Heart left ventricle (tissue), 16 donors: ENCODE data around the gene MYO15B. TPM values are rescaled to one million over a fixed set of nuclear protein-coding genes. Genes with fewer than 3 reads are reported as not detected.

Experiments used
- ATAC-seq, 4 donors: fragments of 200-7000 bp; cut with Tn5 transposase; one replicate each; pipeline ENCODE4 v1.9.1; 2020 to 2022; ENCODE audit warnings: moderate library complexity in 4 of 4, mild to moderate bottlenecking in 3 of 4, moderate number of reproducible peaks in 1 of 4
- DNase-seq, 5 donors: peaks; one replicate each; pipeline ENCODE4 v3.0.0-alpha.2; 2020
- H3K27ac ChIP-seq, 12 donors: fragments of 200-600 bp; sonication (generic) in 4 of 12; one replicate each; pipeline versions ENCODE4 v1.5.0 to v1.8.0; 2016 to 2022; ENCODE audit warnings: mild to moderate bottlenecking in 2 of 12
- H3K27me3 ChIP-seq, 9 donors: fragments of 200-600 bp; sonication (generic) in 2 of 9; one replicate each; pipeline versions ENCODE4 v1.5.1 to v1.8.0; 2016 to 2022; ENCODE audit warnings: mild to moderate bottlenecking in 3 of 9
- H3K36me3 ChIP-seq, 9 donors: fragments of 200-600 bp; sonication (generic) in 2 of 9; one replicate each; pipeline versions ENCODE4 v1.5.0 to v1.8.0; 2018 to 2022; ENCODE audit warnings: mild to moderate bottlenecking in 2 of 9
- H3K4me1 ChIP-seq, 12 donors: fragments of 200-600 bp; sonication (generic) in 4 of 12; one replicate each; pipeline versions ENCODE4 v1.5.0 to v1.8.0; 2016 to 2022; ENCODE audit warnings: mild to moderate bottlenecking in 3 of 12
- H3K4me3 ChIP-seq, 12 donors: fragments of 200-600 bp; sonication (generic) in 4 of 12; one replicate each; pipeline versions ENCODE4 v1.5.0 to v1.8.0; 2017 to 2022; ENCODE audit warnings: mild to moderate bottlenecking in 9 of 12, moderate library complexity in 4 of 12
- H3K9me3 ChIP-seq, 12 donors: fragments of 200-600 bp; sonication (generic) in 4 of 12; one replicate each; pipeline versions ENCODE4 v1.5.0 to v1.8.0; 2016 to 2022; ENCODE audit warnings: mild to moderate bottlenecking in 1 of 12
- POLR2A ChIP-seq, 2 donors: fragments of 450-650 bp; IDR thresholded peaks; one replicate each; pipeline ENCODE4 v1.6.1; 2017; ENCODE audit warnings: antibody characterized with exemption in 2 of 2, mild to moderate bottlenecking in 2 of 2, moderate library complexity in 2 of 2
- WGBS, 4 donors: extraction: QIAGEN DNeasy Blood & Tissue Kit in 2 of 4; methylation state at CpG; one replicate each; pipeline versions ENCODE4 v1.1.5 to v1.1.7; 2013 to 2018; 5-methylcytosine and 5-hydroxymethylcytosine counted together
- intact Hi-C, 10 donors: fragments of 100-400 bp; cut with DNase I; formaldehyde crosslinking; loops; one replicate each; pipeline versions ENCODE4 v1.11.1 to v1.14.2; 2022
- polyA plus RNA-seq, 2 donors: library from polyadenylated mRNA; stranded (reverse); fragments of 200-250 nt; gene quantifications; one replicate each; pipeline ENCODE4 v1.2.3, GENCODE V29; 2013
- total RNA-seq, 9 donors: library from RNA; depleted of rRNA in 2 of 9; stranded (reverse); fragments of >200 nt in 2 of 9; fragmentation: NEBNext Ultra II Directional in 3 of 9; extraction: Animal tissue kit (Norgen Biotek cat#: 25700) in 3 of 9; gene quantifications; one replicate each; pipeline versions ENCODE4 v1.1.0 to v1.2.4, GENCODE V29; 2016 to 2023
- TF ChIP-seq, protein P1 (sequence below), 12 donors: fragments of 200-600 bp; sonication (generic) in 4 of 12; IDR thresholded peaks; one replicate each; pipeline versions ENCODE4 v1.5.0 to v1.8.0; 2018 to 2022; ENCODE audit warnings: antibody characterized with exemption in 12 of 12, mild to moderate bottlenecking in 5 of 12
- donor health status: ischemic (EF 13 %, LVEDD 7.1; RV severe dilation, severe dysfunction).
- donor health status: healthy with polysubstance abuse.
- donor health status: DM: no; HTN: yes; CAD: no.
- donor health status: DM: no; HTN: no; CAD: no.
- donor health status: ischemic (EF 25% LVEDD 6.9; RV normal size, moderate dysfunction).
- donor health status: ischemic (EF 25% LVEDD 5.7; RV mildly dilated, moderate dysfunction).
- donor health status: healthy.
- donor health status: DM: yes; HTN: yes; CAD: no.
- donor health status: ischemic (EF 35%, LVEDD 5.7; RV mildly dilated, moderate dysfunction).
- donor health status: nonischemic (EF 11% LVEDD 7.7; RV severe dilation, severe dysfunction).
- donor health status: DM: yes; HTN: yes; CAD: no.
- donor health status: PGD.
- donor health status: ischemic (EF 29% LVEDD 5.4; RV normal size, mild dysfunction).
- donor health status: nonischemic (EF 23%, LVEDD 6.1; RV moderate dilation, normal function).

Gene MYO15B
- total and polyA plus RNA-seq, 11 donors: 14.0 to 76.4 (median 42.9) TPM

DNA sequence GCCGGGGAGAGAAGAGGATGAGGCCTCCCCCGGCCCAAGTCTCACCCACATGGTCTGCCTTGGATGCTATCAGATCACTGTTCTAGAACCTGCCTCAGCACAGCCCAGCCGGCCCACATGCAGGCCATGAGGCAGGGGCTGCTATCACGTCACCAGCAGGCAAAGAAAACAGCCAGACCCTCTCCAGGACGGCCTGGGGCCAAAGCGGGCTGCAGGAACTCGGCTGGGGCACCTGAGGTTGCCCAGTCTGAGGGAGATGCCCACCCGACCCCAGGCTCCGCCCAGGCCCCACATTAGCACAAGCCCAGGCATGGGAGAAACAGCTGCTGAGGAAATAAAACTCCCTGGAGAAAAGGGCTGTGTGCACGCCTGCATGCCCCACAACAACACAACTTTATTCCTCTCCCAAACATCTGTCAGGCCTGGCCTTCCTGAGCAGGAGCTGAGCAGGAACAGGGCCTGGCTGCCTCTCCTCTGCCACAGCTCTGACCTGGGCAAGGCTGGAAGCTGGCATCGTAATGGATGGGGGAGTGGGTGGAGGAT, 39.0 kb downstream of the MYO15B start:
- ATAC-seq (no peak), DNase-seq (no peak)
- Histone ChIP-seq H3K4me1 (peaks cover 0 to 4% (median 0%) of the 10 kb centered on the region in 12 donors), H3K27ac (no peak overlapping the region), H3K27me3 (no peaks in the 10 kb centered on the region), H3K4me3 (no peak overlapping the region), H3K36me3 (peaks cover 0 to 76% (median 30%) of the 10 kb centered on the region in 9 donors), H3K9me3 (no peaks in the 10 kb centered on the region)
- WGBS, 4 donors: 60 to 73% (median 67%) methylated on average over 6 to 11 of the region's 11 CpGs
- TF ChIP-seq, protein P1, sequence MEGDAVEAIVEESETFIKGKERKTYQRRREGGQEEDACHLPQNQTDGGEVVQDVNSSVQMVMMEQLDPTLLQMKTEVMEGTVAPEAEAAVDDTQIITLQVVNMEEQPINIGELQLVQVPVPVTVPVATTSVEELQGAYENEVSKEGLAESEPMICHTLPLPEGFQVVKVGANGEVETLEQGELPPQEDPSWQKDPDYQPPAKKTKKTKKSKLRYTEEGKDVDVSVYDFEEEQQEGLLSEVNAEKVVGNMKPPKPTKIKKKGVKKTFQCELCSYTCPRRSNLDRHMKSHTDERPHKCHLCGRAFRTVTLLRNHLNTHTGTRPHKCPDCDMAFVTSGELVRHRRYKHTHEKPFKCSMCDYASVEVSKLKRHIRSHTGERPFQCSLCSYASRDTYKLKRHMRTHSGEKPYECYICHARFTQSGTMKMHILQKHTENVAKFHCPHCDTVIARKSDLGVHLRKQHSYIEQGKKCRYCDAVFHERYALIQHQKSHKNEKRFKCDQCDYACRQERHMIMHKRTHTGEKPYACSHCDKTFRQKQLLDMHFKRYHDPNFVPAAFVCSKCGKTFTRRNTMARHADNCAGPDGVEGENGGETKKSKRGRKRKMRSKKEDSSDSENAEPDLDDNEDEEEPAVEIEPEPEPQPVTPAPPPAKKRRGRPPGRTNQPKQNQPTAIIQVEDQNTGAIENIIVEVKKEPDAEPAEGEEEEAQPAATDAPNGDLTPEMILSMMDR (IDR thresholded peaks at IDR 0.05): no peak
- TF ChIP-seq POLR2A (IDR thresholded peaks at IDR 0.05): no peak
- intact Hi-C loops: no loop called here

DNA sequence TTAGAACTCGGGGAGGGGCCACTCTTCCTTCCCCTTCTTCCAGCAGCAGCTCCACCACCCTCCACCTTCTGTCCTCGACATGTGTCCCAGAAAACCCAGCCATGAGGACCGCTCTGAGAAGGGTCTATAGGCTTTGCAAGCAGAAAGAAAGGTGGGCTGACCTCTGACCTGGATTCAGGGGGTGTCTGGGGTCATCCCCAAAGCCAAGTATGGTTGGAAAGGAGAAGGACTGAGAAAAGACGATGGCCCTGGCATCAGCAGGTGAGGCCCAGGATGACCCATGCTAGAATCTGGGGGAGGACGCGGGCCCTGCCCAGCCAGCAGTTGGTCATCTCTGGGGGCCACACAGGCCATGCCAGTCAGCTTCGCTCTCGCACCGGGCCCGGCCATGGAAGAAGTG, 39.5 kb downstream of the MYO15B start:
- intact Hi-C loops: no loop called here
- Histone ChIP-seq H3K9me3 (no peaks in the 10 kb centered on the region), H3K4me1 (peaks cover 0 to 4% (median 0%) of the 10 kb centered on the region in 12 donors), H3K27ac (no peak overlapping the region), H3K36me3 (peaks cover 0 to 71% (median 26%) of the 10 kb centered on the region in 9 donors), H3K27me3 (no peaks in the 10 kb centered on the region), H3K4me3 (no peak overlapping the region)
- ATAC-seq (no peak), DNase-seq (no peak)
- WGBS, 4 donors: 90 to 96% (median 94%) methylated on average over 10 of the region's 10 CpGs
- no peak for TF ChIP-seq POLR2A (IDR thresholded peaks at IDR 0.05)
- TF ChIP-seq, protein P1 (IDR thresholded peaks at IDR 0.05): no peak

DNA sequence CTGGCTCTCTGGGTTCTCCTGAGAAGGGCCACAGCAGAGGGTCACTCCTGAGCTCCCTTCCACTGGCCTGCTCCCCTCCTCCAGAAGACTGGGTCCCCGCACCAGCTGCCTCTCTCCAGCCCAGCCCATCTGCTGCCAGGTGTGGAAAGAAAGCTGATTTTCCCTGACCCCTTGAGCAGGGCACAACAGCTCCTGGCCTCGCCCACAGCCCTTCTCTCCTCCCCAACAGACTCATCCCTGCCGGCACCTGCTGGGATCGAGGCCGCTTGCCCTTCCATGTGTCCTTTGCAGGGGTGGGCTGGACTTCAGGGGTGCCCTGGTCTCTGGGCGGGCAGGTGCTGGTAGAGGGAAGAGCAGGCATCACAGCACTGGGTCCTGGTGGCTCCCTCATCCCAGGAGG, 40.8 kb downstream of the MYO15B start:
- TF ChIP-seq POLR2A (IDR thresholded peaks at IDR 0.05): no peak
- TF ChIP-seq, protein P1 (IDR thresholded peaks at IDR 0.05): no peak
- H3K4me1 ChIP-seq: peaks cover 4 to 15% (median 10%) of the 10 kb centered on the region in 12 donors
- WGBS, 4 donors: 73 to 91% (median 87%) methylated on average over 6 of the region's 6 CpGs; no CpG with 5 or more reads in 1 of the 4 donors
- ATAC-seq (no peak), DNase-seq (no peak)
- no peaks in the 10 kb centered on the region for H3K9me3 ChIP-seq
- intact Hi-C loops: no loop called here
- H3K4me3 ChIP-seq: no peak overlapping the region
- H3K36me3 ChIP-seq: peaks cover 0 to 60% (median 25%) of the 10 kb centered on the region in 9 donors
- H3K27ac ChIP-seq: no peak overlapping the region
- H3K27me3 ChIP-seq: no peaks in the 10 kb centered on the region

DNA sequence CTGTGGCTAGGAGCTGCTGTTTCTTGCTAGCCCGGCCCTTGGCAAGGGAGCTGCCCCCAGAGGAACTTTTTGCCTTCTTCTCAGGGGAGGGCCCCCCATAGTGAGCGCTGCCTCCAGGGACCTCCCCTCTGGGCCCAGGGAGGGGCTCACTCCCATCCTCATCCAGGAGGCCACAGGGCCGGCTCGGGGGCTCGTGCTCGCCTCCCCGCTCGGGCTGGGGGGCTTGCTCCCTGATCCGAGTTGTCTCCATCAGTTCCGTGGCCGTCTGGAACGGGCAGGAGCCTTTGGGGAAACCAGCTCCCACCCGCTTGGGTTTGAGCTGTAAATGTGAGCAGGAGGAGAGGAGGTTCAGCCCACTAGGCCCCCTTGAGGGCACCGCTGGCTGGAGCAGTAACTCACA, 41.6 kb downstream of the MYO15B start:
- no peak overlapping the region for H3K27ac ChIP-seq
- ATAC-seq (no peak), DNase-seq (peak in 1 of 5 donors; percentile 52)
- peaks cover 10 to 22% (median 16%) of the 10 kb centered on the region in 12 donors for H3K4me1 ChIP-seq
- no peaks in the 10 kb centered on the region for H3K9me3 ChIP-seq
- peaks cover 0 to 54% (median 25%) of the 10 kb centered on the region in 9 donors for H3K36me3 ChIP-seq
- 72 to 82% (median 77%) methylated on average over 11 to 14 of the region's 14 CpGs for WGBS, 4 donors
- TF ChIP-seq POLR2A (IDR thresholded peaks at IDR 0.05): no peak
- TF ChIP-seq, protein P1 (IDR thresholded peaks at IDR 0.05): no peak
- H3K27me3 ChIP-seq: no peaks in the 10 kb centered on the region
- intact Hi-C loops: no loop called here
- no peak overlapping the region for H3K4me3 ChIP-seq
